HepG2 (cell line): ENCODE results near the gene PIH1D2. TPM values are rescaled to one million over a fixed set of nuclear protein-coding genes. Genes with fewer than 3 reads are reported as not detected.

Experiments
- HMGXB3 ChIP-seq: sonication (generic); formaldehyde crosslinking; IDR thresholded peaks from 2 replicates; pipeline ENCODE4 v1.4.0; 2020; ENCODE audit warnings: missing genetic modification reagents, borderline replicate concordance
- KAT2B ChIP-seq: fragments of 150-350 bp; IDR thresholded peaks from 2 replicates; pipeline ENCODE4 v1.6.1; 2014; ENCODE audit warnings: low read depth, low read length, borderline replicate concordance
- TMF1 ChIP-seq: sonication (generic); formaldehyde crosslinking; IDR thresholded peaks from 2 replicates; pipeline ENCODE4 v1.8.1; 2022; ENCODE audit warnings: low read depth, missing genetic modification reagents
- ZNF264 ChIP-seq: sonication (generic); formaldehyde crosslinking; IDR thresholded peaks from 2 replicates; pipeline ENCODE4 v1.4.0; 2020; ENCODE audit warnings: missing genetic modification reagents
- ZNF451 ChIP-seq: sonication (generic); formaldehyde crosslinking; IDR thresholded peaks from 2 replicates; pipeline ENCODE4 v1.5.0; 2020; ENCODE audit warnings: mild to moderate bottlenecking, missing genetic modification reagents
- ZNF646 ChIP-seq: sonication (generic); formaldehyde crosslinking; IDR thresholded peaks from 2 replicates; pipeline ENCODE4 v1.9.0; 2021; ENCODE audit warnings: mild to moderate bottlenecking, missing genetic modification reagents
- polyA plus RNA-seq, 8 experiments: library from polyadenylated mRNA; depleted of rRNA in 3 of 8; stranded (reverse) in 7 of 8; unstranded in 1 of 8; fragments of >200 nt; fragmentation: Illumina TruSeq in 4 of 8; extraction: Trizol in 4 of 8; gene quantifications; 2 replicates each; pipeline versions ENCODE4 v1.2.1 to v1.2.3, GENCODE V29; 2011 to 2016; ENCODE audit warnings: low read depth in 4 of 8, missing spikeins in 1 of 8, mixed read lengths in 1 of 8; ENCODE audit not compliant: insufficient read depth in 1 of 8
- total RNA-seq, 5 experiments: library from RNA; depleted of rRNA; stranded (reverse); fragments of >200 nt; fragmentation: Illumina TruSeq; extraction: Trizol; gene quantifications; 2 replicates each; pipeline ENCODE4 v1.2.3, GENCODE V29; 2016; ENCODE audit warnings: low read depth in 1 of 5
- TF ChIP-seq, protein P1 (sequence below): sonication (generic); formaldehyde crosslinking; IDR thresholded peaks from 2 replicates; pipeline ENCODE4 v1.5.0; 2020; ENCODE audit warnings: mild to moderate bottlenecking, missing genetic modification reagents
- TF ChIP-seq, protein P2 (sequence below), 2 experiments: sonication (generic) in 1 of 2; formaldehyde crosslinking in 1 of 2; IDR thresholded peaks; 2 replicates each; pipeline versions ENCODE4 v1.4.0 to v1.6.1; 2018 to 2020; ENCODE audit warnings: missing genetic modification reagents in 2 of 2, borderline replicate concordance in 1 of 2, low read depth in 1 of 2, mild to moderate bottlenecking in 1 of 2, missing biosample characterization in 1 of 2

Gene PIH1D2
- total and polyA plus RNA-seq, 2 of the 13 experiments (the other 11 are each of a cell fraction or from before 2014, with no cell fraction given) = 0.49 to 2.7 TPM

- TF ChIP-seq, protein P1, sequence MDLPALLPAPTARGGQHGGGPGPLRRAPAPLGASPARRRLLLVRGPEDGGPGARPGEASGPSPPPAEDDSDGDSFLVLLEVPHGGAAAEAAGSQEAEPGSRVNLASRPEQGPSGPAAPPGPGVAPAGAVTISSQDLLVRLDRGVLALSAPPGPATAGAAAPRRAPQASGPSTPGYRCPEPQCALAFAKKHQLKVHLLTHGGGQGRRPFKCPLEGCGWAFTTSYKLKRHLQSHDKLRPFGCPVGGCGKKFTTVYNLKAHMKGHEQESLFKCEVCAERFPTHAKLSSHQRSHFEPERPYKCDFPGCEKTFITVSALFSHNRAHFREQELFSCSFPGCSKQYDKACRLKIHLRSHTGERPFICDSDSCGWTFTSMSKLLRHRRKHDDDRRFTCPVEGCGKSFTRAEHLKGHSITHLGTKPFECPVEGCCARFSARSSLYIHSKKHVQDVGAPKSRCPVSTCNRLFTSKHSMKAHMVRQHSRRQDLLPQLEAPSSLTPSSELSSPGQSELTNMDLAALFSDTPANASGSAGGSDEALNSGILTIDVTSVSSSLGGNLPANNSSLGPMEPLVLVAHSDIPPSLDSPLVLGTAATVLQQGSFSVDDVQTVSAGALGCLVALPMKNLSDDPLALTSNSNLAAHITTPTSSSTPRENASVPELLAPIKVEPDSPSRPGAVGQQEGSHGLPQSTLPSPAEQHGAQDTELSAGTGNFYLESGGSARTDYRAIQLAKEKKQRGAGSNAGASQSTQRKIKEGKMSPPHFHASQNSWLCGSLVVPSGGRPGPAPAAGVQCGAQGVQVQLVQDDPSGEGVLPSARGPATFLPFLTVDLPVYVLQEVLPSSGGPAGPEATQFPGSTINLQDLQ (CRISPR knock-in tag) = peak; percentile 43; the same call in 1 of the 2 replicates
- TF ChIP-seq HMGXB3 (CRISPR knock-in tag) (peak; percentile 63; the same call in 1 of the 2 replicates), KAT2B (no peak), ZNF264 (CRISPR knock-in tag) (peak; percentile 34; the same call in 1 of the 2 replicates), ZNF451 (CRISPR knock-in tag) (peak; percentile 83; the same call in 1 of the 2 replicates), TMF1 (peak; percentile 84; the same call in 1 of the 2 replicates), ZNF646 (CRISPR knock-in tag) (no peak)
- TF ChIP-seq, protein P2, sequence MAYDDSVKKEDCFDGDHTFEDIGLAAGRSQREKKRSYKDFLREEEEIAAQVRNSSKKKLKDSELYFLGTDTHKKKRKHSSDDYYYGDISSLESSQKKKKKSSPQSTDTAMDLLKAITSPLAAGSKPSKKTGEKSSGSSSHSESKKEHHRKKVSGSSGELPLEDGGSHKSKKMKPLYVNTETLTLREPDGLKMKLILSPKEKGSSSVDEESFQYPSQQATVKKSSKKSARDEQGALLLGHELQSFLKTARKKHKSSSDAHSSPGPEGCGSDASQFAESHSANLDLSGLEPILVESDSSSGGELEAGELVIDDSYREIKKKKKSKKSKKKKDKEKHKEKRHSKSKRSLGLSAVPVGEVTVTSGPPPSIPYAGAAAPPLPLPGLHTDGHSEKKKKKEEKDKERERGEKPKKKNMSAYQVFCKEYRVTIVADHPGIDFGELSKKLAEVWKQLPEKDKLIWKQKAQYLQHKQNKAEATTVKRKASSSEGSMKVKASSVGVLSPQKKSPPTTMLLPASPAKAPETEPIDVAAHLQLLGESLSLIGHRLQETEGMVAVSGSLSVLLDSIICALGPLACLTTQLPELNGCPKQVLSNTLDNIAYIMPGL (CRISPR knock-in tag; IDR thresholded peaks at IDR 0.05; ENCODE audit: borderline replicate concordance in 1 of 2, low read depth in 1 of 2) = peak; percentile 90 to 96
Observed at GRCh38 chr11:112024773-112025678, 48.8 kb downstream of the PIH1D2 start, which contains the start of gene DLAT (continued).
